WTC11 (cell line): ENCODE data around the gene ALDH3A2.

Source experiments
- CTCF ChIP-seq: fragments of 200-600 bp; IDR thresholded peaks from 2 replicates; pipeline ENCODE4 v1.8.0; 2022; ENCODE audit warnings: antibody characterized with exemption
- E2F4 ChIP-seq: sonication (generic); formaldehyde crosslinking; IDR thresholded peaks from 2 replicates; pipeline ENCODE4 v1.8.1; 2022; ENCODE audit warnings: low read depth, mild to moderate bottlenecking, moderate library complexity, missing genetic modification reagents, borderline replicate concordance
- FOXJ3 ChIP-seq: sonication (generic); formaldehyde crosslinking; IDR thresholded peaks from 2 replicates; pipeline ENCODE4 v1.9.0; 2021; ENCODE audit warnings: missing genetic modification reagents, mild to moderate bottlenecking, borderline replicate concordance

GRCh38 chr17:19613979-19614378 is 34.6 kb upstream of the ALDH3A2 start:
- TF ChIP-seq CTCF = no peak
- no peak for TF ChIP-seq FOXJ3 (CRISPR knock-in tag)
- no peak for TF ChIP-seq E2F4
